Loucy (cell line): ENCODE results near the gene CTNND2.

Experiments
- H2AFZ ChIP-seq: fragments of 200-600 bp; sonication (generic); 2 replicates; pipeline ENCODE4 v1.6.0; 2016; ENCODE audit warnings: antibody characterized with exemption, mild to moderate bottlenecking, low read length, moderate library complexity
- H3F3A ChIP-seq: fragments of 200-600 bp; 2 replicates; pipeline ENCODE4 v1.6.0; 2016; ENCODE audit warnings: antibody characterized with exemption, low read depth, mild to moderate bottlenecking
- H3K27me3 ChIP-seq: fragments of 200-600 bp; sonication (generic); 2 replicates; pipeline ENCODE4 v1.6.1; 2014; ENCODE audit warnings: low read length, mild to moderate bottlenecking; ENCODE audit not compliant: insufficient read depth, poor library complexity, severe bottlenecking
- H3K36me3 ChIP-seq: fragments of 200-600 bp; sonication (generic); 2 replicates; pipeline ENCODE4 v1.6.1; 2016; ENCODE audit warnings: low read length; ENCODE audit not compliant: insufficient read depth
- H3K4me1 ChIP-seq: fragments of 200-600 bp; sonication (generic); 2 replicates; pipeline ENCODE4 v1.5.1; 2014; ENCODE audit warnings: low read length, mild to moderate bottlenecking; ENCODE audit not compliant: insufficient read depth, poor library complexity, severe bottlenecking
- H3K4me2 ChIP-seq: fragments of 200-600 bp; sonication (generic); 2 replicates; pipeline ENCODE4 v1.6.0; 2014; ENCODE audit warnings: antibody characterized with exemption, low read length, low read depth, mild to moderate bottlenecking; ENCODE audit not compliant: poor library complexity, severe bottlenecking
- H3K4me3 ChIP-seq: fragments of 200-600 bp; sonication (generic); 2 replicates; pipeline ENCODE4 v1.5.1; 2014; ENCODE audit warnings: low read length, mild to moderate bottlenecking, mixed read lengths; ENCODE audit not compliant: poor library complexity, severe bottlenecking
- H3K79me2 ChIP-seq: fragments of 200-600 bp; sonication (generic); 2 replicates; pipeline ENCODE4 v1.6.1; 2014; ENCODE audit warnings: low read length; ENCODE audit not compliant: insufficient read depth
- H3K9ac ChIP-seq: fragments of 200-600 bp; sonication (generic); 2 replicates; pipeline ENCODE4 v1.6.0; 2014; ENCODE audit warnings: mild to moderate bottlenecking, low read depth, low read length, moderate library complexity; ENCODE audit not compliant: poor library complexity, severe bottlenecking
- H3K9me2 ChIP-seq: fragments of 200-600 bp; sonication (generic); replicated peaks from 2 replicates; pipeline ENCODE4 v1.6.1; 2016; ENCODE audit warnings: low read depth, low read length, mixed read lengths
- H3K9me3 ChIP-seq: fragments of 200-600 bp; sonication (generic); 2 replicates; pipeline ENCODE4 v1.6.1; 2014; ENCODE audit warnings: mild to moderate bottlenecking, antibody characterized with exemption, low read length, low read depth; ENCODE audit not compliant: insufficient read depth
- H4K20me1 ChIP-seq: fragments of 200-600 bp; sonication (generic); 2 replicates; pipeline ENCODE4 v1.6.0; 2014; ENCODE audit warnings: antibody characterized with exemption, low read length, mild to moderate bottlenecking; ENCODE audit not compliant: insufficient read depth, poor library complexity, severe bottlenecking
- EZH2phosphoT487 ChIP-seq: fragments of 200-600 bp; IDR thresholded peaks from 2 replicates; pipeline ENCODE4 v1.6.1; 2018; ENCODE audit warnings: antibody characterized with exemption, mild to moderate bottlenecking, moderate library complexity, borderline replicate concordance
- TF ChIP-seq, protein P1 (sequence below): fragments of 200-600 bp; sonication (generic); conservative IDR thresholded peaks from 2 replicates; pipeline ENCODE4 v1.5.1; 2014; ENCODE audit warnings: mild to moderate bottlenecking, antibody characterized with exemption, low read length

The CTNND2 gene

GRCh38 chr5:11364531-11364930, 539.7 kb downstream of the CTNND2 start:
- Histone ChIP-seq H3K4me3 (no peak overlapping the region), H3K79me2 (no peaks in the 10 kb centered on the region), H3K9me3 (no peaks in the 10 kb centered on the region), H3K4me1 (no peaks in the 10 kb centered on the region), H3K9ac (no peak overlapping the region), H3F3A (no peaks in the 10 kb centered on the region), H3K9me2 (no peaks in the 10 kb centered on the region), H2AFZ (no peak overlapping the region), H3K4me2 (no peak overlapping the region), H4K20me1 (no peaks in the 10 kb centered on the region), H3K36me3 (no peaks in the 10 kb centered on the region), H3K27me3 (no peaks in the 10 kb centered on the region)
- no peak for TF ChIP-seq EZH2phosphoT487
- TF ChIP-seq, protein P1, sequence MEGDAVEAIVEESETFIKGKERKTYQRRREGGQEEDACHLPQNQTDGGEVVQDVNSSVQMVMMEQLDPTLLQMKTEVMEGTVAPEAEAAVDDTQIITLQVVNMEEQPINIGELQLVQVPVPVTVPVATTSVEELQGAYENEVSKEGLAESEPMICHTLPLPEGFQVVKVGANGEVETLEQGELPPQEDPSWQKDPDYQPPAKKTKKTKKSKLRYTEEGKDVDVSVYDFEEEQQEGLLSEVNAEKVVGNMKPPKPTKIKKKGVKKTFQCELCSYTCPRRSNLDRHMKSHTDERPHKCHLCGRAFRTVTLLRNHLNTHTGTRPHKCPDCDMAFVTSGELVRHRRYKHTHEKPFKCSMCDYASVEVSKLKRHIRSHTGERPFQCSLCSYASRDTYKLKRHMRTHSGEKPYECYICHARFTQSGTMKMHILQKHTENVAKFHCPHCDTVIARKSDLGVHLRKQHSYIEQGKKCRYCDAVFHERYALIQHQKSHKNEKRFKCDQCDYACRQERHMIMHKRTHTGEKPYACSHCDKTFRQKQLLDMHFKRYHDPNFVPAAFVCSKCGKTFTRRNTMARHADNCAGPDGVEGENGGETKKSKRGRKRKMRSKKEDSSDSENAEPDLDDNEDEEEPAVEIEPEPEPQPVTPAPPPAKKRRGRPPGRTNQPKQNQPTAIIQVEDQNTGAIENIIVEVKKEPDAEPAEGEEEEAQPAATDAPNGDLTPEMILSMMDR = no peak

DNA sequence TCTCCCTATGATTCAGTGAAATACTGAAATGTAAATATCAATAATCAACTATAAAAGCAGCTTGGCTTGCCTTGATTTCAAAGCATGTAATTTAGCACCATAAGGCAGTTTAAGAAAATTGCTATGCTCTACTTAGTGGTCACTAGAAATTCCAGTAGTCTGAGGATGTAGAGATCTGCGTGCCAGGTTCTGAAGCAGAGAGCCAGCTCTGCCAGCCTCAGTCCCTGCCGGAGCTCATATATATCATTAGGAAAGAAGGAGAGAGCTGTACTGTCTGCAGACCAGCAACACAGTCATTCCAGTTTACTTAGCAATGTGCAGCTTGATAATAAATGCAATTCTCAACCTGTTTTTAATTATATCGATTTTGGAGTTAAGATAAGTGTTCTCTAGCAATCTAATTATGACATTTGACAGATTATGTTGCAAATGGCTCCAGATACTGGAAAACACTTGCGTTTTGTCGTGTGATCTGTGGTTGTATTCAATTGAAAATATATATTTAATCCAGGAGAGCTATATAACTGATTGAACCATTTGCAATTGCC, 540.5 kb downstream of the CTNND2 start:
- Histone ChIP-seq H3K27me3 (no peaks in the 10 kb centered on the region), H3K9me3 (no peaks in the 10 kb centered on the region), H4K20me1 (no peaks in the 10 kb centered on the region), H3K9ac (no peak overlapping the region), H3F3A (no peaks in the 10 kb centered on the region), H2AFZ (no peak overlapping the region), H3K4me2 (no peak overlapping the region), H3K79me2 (no peaks in the 10 kb centered on the region), H3K4me1 (no peaks in the 10 kb centered on the region), H3K36me3 (no peaks in the 10 kb centered on the region), H3K4me3 (no peak overlapping the region), H3K9me2 (no peaks in the 10 kb centered on the region)
- no peak for TF ChIP-seq EZH2phosphoT487

DNA sequence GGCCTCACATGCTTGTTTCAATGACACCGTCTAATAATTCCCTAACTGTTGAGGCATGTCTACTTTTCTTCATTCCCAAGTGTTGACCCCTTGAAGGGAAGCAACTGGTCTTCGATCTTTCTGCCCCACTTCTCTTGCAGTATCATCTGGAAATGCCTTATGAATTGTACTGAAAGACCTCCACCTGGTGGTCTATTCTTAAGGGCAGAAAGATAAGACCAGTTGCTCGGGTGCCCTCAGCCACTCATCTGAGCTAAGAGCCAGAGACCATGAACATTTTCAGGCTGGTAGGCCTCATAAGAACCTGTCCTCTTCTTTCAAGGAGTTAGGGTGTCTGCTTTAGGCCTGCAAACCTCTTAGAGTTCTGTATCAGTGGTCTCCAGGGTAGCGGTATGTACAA, 542.5 kb downstream of the CTNND2 start:
- no peaks in the 10 kb centered on the region for H4K20me1 ChIP-seq

More for the DNA sequence above, 542.5 kb downstream of the CTNND2 start:
- TF ChIP-seq EZH2phosphoT487 = no peak
- TF ChIP-seq, protein P1 = 0 out of 2 replicates have a peak, but pooled peaks have one; percentile 32
- Histone ChIP-seq H3K4me3 (no peak overlapping the region), H3K9me2 (no peaks in the 10 kb centered on the region), H3K79me2 (no peaks in the 10 kb centered on the region), H3K4me2 (no peak overlapping the region), H3F3A (no peaks in the 10 kb centered on the region), H3K36me3 (no peaks in the 10 kb centered on the region), H3K27me3 (no peaks in the 10 kb centered on the region), H2AFZ (no peak overlapping the region), H3K9ac (no peak overlapping the region), H3K4me1 (no peaks in the 10 kb centered on the region), H3K9me3 (no peaks in the 10 kb centered on the region)
